Ectodermal cell (in vitro differentiated cells): Measurements from ENCODE around the gene USP54. TPM values are rescaled to one million over a fixed set of nuclear protein-coding genes. Genes with fewer than 3 reads are reported as not detected.

Experiments used
- H3K27ac ChIP-seq: 2 replicates; pipeline ENCODE4 v1.7.0; 2013; ENCODE audit warnings: mild to moderate bottlenecking, low read depth, low read length; ENCODE audit not compliant: insufficient read depth, poor library complexity, severe bottlenecking
- H3K27me3 ChIP-seq: 2 replicates; pipeline ENCODE4 v1.7.0; 2013; ENCODE audit warnings: mild to moderate bottlenecking, low read length; ENCODE audit not compliant: insufficient read depth, control insufficient read depth, poor library complexity, severe bottlenecking
- H3K36me3 ChIP-seq: one replicate; pipeline ENCODE4 v1.7.0; 2013; ENCODE audit warnings: low read length; ENCODE audit not compliant: control insufficient read depth, insufficient read depth
- H3K4me1 ChIP-seq: one replicate; pipeline ENCODE4 v1.7.0; 2013; ENCODE audit warnings: low read length; ENCODE audit not compliant: control insufficient read depth, insufficient read depth
- H3K4me3 ChIP-seq: 2 replicates; pipeline ENCODE4 v1.7.0; 2013; ENCODE audit warnings: low read depth, low read length, control low read depth; ENCODE audit not compliant: insufficient read depth
- H3K9me3 ChIP-seq: 2 replicates; pipeline ENCODE4 v1.7.0; 2013; ENCODE audit warnings: mild to moderate bottlenecking, low read length, moderate library complexity; ENCODE audit not compliant: control insufficient read depth
- WGBS, 2 experiments: methylation state at CpG; one replicate each; pipeline ENCODE4 v1.1.7; 2013; ENCODE audit warnings: missing lambda C conversion rate in 2 of 2; 5-methylcytosine and 5-hydroxymethylcytosine counted together
- polyA plus RNA-seq, 4 experiments: library from polyadenylated mRNA; stranded (reverse); fragments of 50-300 nt; gene quantifications; one replicate each; pipeline ENCODE4 v1.2.3, GENCODE V29; 2013

USP54 gene, protein sequence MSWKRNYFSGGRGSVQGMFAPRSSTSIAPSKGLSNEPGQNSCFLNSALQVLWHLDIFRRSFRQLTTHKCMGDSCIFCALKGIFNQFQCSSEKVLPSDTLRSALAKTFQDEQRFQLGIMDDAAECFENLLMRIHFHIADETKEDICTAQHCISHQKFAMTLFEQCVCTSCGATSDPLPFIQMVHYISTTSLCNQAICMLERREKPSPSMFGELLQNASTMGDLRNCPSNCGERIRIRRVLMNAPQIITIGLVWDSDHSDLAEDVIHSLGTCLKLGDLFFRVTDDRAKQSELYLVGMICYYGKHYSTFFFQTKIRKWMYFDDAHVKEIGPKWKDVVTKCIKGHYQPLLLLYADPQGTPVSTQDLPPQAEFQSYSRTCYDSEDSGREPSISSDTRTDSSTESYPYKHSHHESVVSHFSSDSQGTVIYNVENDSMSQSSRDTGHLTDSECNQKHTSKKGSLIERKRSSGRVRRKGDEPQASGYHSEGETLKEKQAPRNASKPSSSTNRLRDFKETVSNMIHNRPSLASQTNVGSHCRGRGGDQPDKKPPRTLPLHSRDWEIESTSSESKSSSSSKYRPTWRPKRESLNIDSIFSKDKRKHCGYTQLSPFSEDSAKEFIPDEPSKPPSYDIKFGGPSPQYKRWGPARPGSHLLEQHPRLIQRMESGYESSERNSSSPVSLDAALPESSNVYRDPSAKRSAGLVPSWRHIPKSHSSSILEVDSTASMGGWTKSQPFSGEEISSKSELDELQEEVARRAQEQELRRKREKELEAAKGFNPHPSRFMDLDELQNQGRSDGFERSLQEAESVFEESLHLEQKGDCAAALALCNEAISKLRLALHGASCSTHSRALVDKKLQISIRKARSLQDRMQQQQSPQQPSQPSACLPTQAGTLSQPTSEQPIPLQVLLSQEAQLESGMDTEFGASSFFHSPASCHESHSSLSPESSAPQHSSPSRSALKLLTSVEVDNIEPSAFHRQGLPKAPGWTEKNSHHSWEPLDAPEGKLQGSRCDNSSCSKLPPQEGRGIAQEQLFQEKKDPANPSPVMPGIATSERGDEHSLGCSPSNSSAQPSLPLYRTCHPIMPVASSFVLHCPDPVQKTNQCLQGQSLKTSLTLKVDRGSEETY (N-terminal part only)
- polyA plus RNA-seq (2013, experiment 1 of 4): 53.0 TPM
- 60.3 TPM for polyA plus RNA-seq (2013, experiment 2 of 4)
- 36.2 TPM for polyA plus RNA-seq (2013, experiment 3 of 4)
- 39.2 TPM for polyA plus RNA-seq (2013, experiment 4 of 4)

- Histone ChIP-seq H3K27me3 (no peaks in the 10 kb centered on the region), H3K4me3 (peak within 1 kb of the TSS; percentile 2), H3K4me1 (peaks cover 27% of the 10 kb centered on the region), H3K36me3 (no peaks in the 10 kb centered on the region), H3K9me3 (no peaks in the 10 kb centered on the region), H3K27ac (peak within 1 kb of the TSS; percentile 89)
- WGBS, 2 experiments: 0 to 2% methylated on average over 4 to 6 of the region's 6 CpGs
Observed at GRCh38 chr10:73590881-73591799, at the start of gene USP54. Gene USP54 (minus strand): TSS chr10:73591342. CDS start chr10:73575658, 15,684 bp downstream.

GRCh38 chr10:73639286-73639685 is 48.1 kb upstream of the USP54 start:
- Histone ChIP-seq H3K27me3 (no peaks in the 10 kb centered on the region), H3K9me3 (no peaks in the 10 kb centered on the region), H3K4me3 (no peak overlapping the region), H3K4me1 (no peaks in the 10 kb centered on the region), H3K36me3 (no peaks in the 10 kb centered on the region), H3K27ac (no peak overlapping the region)
- WGBS, 2 experiments: 91% methylated on average over 3 of the region's 3 CpGs

DNA sequence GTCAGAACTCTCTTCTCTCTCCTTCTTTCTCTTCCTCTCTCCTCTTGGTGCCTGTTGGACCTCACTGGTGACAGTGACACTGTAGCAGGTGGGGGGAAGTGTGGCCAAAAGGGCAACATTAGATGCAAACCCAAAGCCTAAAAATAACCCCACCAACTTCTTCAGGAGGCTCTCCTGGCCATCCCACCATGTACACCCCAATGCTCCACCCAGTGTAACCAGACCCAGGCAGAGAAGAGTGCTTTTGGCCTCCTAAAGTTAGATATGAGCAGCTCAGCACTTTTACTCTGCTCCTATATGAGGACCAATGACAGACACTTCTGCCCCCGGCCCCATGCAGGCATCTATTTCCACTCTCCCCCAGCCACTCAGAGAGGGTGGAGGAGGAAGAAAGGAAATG is 44.6 kb upstream of the USP54 start:
- Histone ChIP-seq H3K9me3 (no peaks in the 10 kb centered on the region), H3K36me3 (no peaks in the 10 kb centered on the region), H3K4me3 (no peak overlapping the region), H3K27ac (no peak overlapping the region), H3K4me1 (no peaks in the 10 kb centered on the region), H3K27me3 (no peaks in the 10 kb centered on the region)
- 79% methylated on average over 1 of the region's 1 CpG; no CpG with 5 or more reads in 1 of the 2 experiments for WGBS, 2 experiments

DNA sequence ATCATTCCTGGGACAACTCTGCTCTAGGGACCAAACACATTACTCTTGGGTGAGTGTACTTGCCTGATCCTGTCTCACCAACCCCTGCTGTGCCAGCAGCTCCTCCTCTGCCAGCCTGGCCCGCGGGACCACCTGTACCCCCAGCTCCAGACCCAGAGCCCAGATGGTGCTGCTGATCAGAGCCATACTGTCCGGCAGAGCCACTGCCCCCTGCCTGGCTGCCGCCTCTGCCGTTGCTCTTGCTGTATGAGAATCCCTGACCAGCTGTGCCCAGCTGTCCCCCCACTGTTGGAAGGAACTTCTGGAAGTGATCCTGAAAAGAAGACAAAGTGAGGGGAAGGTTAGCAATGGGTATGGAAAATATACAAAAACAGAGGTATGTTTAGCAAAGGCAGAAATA is 43.3 kb upstream of the USP54 start:
- Histone ChIP-seq H3K4me3 (no peak overlapping the region), H3K9me3 (no peaks in the 10 kb centered on the region), H3K4me1 (no peaks in the 10 kb centered on the region), H3K27me3 (no peaks in the 10 kb centered on the region), H3K27ac (no peak overlapping the region), H3K36me3 (no peaks in the 10 kb centered on the region)
- 79 to 81% methylated on average over 5 of the region's 5 CpGs for WGBS, 2 experiments

- Histone ChIP-seq H3K4me1 (no peaks in the 10 kb centered on the region), H3K36me3 (no peaks in the 10 kb centered on the region), H3K27me3 (no peaks in the 10 kb centered on the region), H3K4me3 (no peak overlapping the region), H3K9me3 (no peaks in the 10 kb centered on the region), H3K27ac (no peak overlapping the region)
- 92 to 95% methylated on average over 5 of the region's 5 CpGs for WGBS, 2 experiments
Observed at GRCh38 chr10:73629165-73629564, 38.0 kb upstream of the USP54 start.

DNA sequence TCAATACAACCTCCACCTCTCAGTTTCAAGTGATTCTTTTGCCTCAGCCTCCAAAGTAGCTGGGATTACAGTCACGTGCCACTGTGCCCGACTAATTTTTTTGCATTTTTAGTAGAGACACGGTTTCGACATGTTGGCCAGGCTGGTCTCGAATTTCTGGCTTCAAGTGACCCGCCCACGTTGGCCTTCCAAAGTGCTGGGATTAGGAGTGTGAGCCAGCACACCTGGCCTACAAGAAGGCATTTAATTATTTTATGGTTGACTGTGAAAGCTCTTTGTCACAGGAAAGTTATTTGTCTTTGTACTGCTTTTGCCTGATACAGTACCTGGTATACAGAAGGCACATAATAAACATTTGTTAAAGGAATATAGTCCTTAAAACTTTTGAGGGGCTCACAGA is 37.3 kb upstream of the USP54 start:
- no peaks in the 10 kb centered on the region for H3K4me1 ChIP-seq
- 83 to 85% methylated on average over 7 of the region's 7 CpGs for WGBS, 2 experiments
- no peak overlapping the region for H3K27ac ChIP-seq
- no peaks in the 10 kb centered on the region for H3K36me3 ChIP-seq
- no peak overlapping the region for H3K4me3 ChIP-seq
- no peaks in the 10 kb centered on the region for H3K9me3 ChIP-seq
- no peaks in the 10 kb centered on the region for H3K27me3 ChIP-seq

DNA sequence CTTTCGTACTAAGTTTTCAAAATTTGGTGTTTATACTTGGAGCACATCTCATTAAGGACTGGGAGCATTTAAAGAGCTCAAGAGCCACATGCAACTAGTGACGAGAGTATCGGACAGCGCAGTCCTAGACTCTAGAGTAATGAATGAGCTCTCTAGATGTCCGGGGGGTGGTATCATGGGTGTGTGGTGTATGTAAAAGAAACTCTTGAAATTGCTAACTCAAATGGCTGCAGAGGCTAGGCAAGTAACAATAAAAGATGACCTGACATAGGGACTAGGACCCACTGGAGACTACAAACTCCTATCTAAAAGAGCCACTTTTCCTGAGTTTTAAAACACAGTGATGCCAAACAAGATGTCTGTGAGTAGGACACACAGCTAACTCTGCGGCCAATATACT is 36.2 kb upstream of the USP54 start:
- Histone ChIP-seq H3K4me3 (no peak overlapping the region), H3K27ac (no peak overlapping the region), H3K36me3 (no peaks in the 10 kb centered on the region), H3K4me1 (no peaks in the 10 kb centered on the region), H3K27me3 (no peaks in the 10 kb centered on the region), H3K9me3 (no peaks in the 10 kb centered on the region)
- WGBS, 2 experiments: 96 to 99% methylated on average over 6 of the region's 6 CpGs

GRCh38 chr10:73625884-73626752 is 35.0 kb upstream of the USP54 start:
- WGBS, 2 experiments: 6% methylated on average over 42 of the region's 42 CpGs
- no peaks in the 10 kb centered on the region for H3K36me3 ChIP-seq

More at GRCh38 chr10:73625884-73626752, 35.0 kb upstream of the USP54 start:
- Histone ChIP-seq H3K4me1 (no peaks in the 10 kb centered on the region), H3K27me3 (no peaks in the 10 kb centered on the region), H3K4me3 (peak overlapping the region; percentile 60), H3K9me3 (no peaks in the 10 kb centered on the region), H3K27ac (peak overlapping the region; percentile 93)
